Panc1 (cell line): ENCODE data around the gene AHCTF1. TPM values are rescaled to one million over a fixed set of nuclear protein-coding genes. Genes with fewer than 3 reads are reported as not detected.

ENCODE experiments used
- ATAC-seq: fragments of 200-7000 bp; cut with Tn5 transposase; 2 replicates; pipeline ENCODE4 v1.9.1; 2020; ENCODE audit warnings: mild to moderate bottlenecking, moderate library complexity
- BruUV-seq: library from RNA; stranded (reverse); fragments of 400-500 nt; replicated peaks from 2 replicates; lab custom pipeline; 2021; lab: Mats Ljungman, UMichigan
- CTCF ChIA-PET: fragments of 300-600 bp; sonication (Branson Sonifier 250); formaldehyde crosslinking; loops from one replicate; lab custom pipeline; 2022; ENCODE audit warnings: antibody characterized with exemption; lab: Charles Lee
- POLR2A ChIA-PET: fragments of 300-600 bp; sonication (Branson Sonifier 250); formaldehyde crosslinking; loops from one replicate; lab custom pipeline; 2022; ENCODE audit warnings: antibody characterized with exemption; lab: Charles Lee
- DNase-seq: peaks from one replicate; pipeline ENCODE4 v3.0.0-alpha.2; 2010; ENCODE audit warnings: low read depth, low spot score
- H3K27ac ChIP-seq: 2 replicates; pipeline ENCODE4 v1.5.1; 2011; ENCODE audit warnings: mild to moderate bottlenecking, low read length, inconsistent platforms
- H3K27me3 ChIP-seq: fragments of 200-500 bp; sonication (Bioruptor generic); 2 replicates; pipeline ENCODE4 v1.6.0; 2014; ENCODE audit warnings: low read length, inconsistent platforms; ENCODE audit not compliant: control insufficient read depth, insufficient read depth
- H3K36me3 ChIP-seq: fragments of 200-500 bp; sonication (Bioruptor generic); 2 replicates; pipeline ENCODE4 v1.5.1; 2014; ENCODE audit warnings: inconsistent platforms, mild to moderate bottlenecking, low read length, moderate library complexity; ENCODE audit not compliant: control insufficient read depth, insufficient read depth
- H3K4me1 ChIP-seq: 2 replicates; pipeline ENCODE4 v1.5.1; 2011; ENCODE audit warnings: inconsistent platforms, mild to moderate bottlenecking, low read length, moderate library complexity; ENCODE audit not compliant: control insufficient read depth, insufficient read depth
- H3K4me3 ChIP-seq, 2 experiments: 2 replicates each; pipeline ENCODE4 v1.5.1; 2011 to 2012; ENCODE audit warnings: low read depth in 2 of 2, low read length in 2 of 2, mild to moderate bottlenecking in 2 of 2, inconsistent platforms in 1 of 2, moderate library complexity in 1 of 2
- H3K9me3 ChIP-seq: fragments of 200-500 bp; sonication (Bioruptor generic); 2 replicates; pipeline ENCODE4 v1.5.1; 2014; ENCODE audit warnings: low read depth, mild to moderate bottlenecking, inconsistent platforms, low read length, moderate library complexity; ENCODE audit not compliant: control insufficient read depth, insufficient read depth
- POLR2AphosphoS5 ChIP-seq: IDR thresholded peaks from 2 replicates; pipeline ENCODE4 v1.6.1; 2012; ENCODE audit warnings: mild to moderate bottlenecking, low read depth, low read length, moderate library complexity
- SIN3A ChIP-seq: IDR thresholded peaks from 2 replicates; pipeline ENCODE4 v1.6.1; 2012; ENCODE audit warnings: low read depth, mild to moderate bottlenecking, low read length, moderate library complexity, borderline replicate concordance; ENCODE audit not compliant: insufficient read depth
- TCF7L2 ChIP-seq: IDR thresholded peaks from 2 replicates; pipeline ENCODE4 v1.6.1; 2011; ENCODE audit warnings: mild to moderate bottlenecking, low read depth, low read length, inconsistent platforms
- in situ Hi-C: cut with HindIII; loops from 2 replicates; pipeline ENCODE4 v1.10.0; 2016; ENCODE audit warnings: low sequenced_read_pairs, low pct_unique_long_range_greater_than_20kb
- intact Hi-C: fragments of 100-400 bp; cut with micrococcal nuclease; formaldehyde crosslinking; loops from one replicate; pipeline ENCODE4 v1.10.0; 2022; ENCODE audit not compliant: unreplicated experiment
- total RNA-seq: library from RNA; stranded (reverse); gene quantifications from one replicate; pipeline ENCODE4 v1.2.1, GENCODE V29; 2021; ENCODE audit not compliant: unreplicated experiment
- TF ChIP-seq, protein P1 (sequence below): fragments of 450-650 bp; IDR thresholded peaks from 2 replicates; pipeline ENCODE4 v1.5.1; 2017; ENCODE audit warnings: mild to moderate bottlenecking
- TF ChIP-seq, protein P2 (sequence below), 2 experiments: IDR thresholded peaks; 2 replicates each; pipeline ENCODE4 v1.6.1; 2011 to 2012; ENCODE audit warnings: low read depth in 2 of 2, control low read depth in 1 of 2, low read length in 1 of 2, mild to moderate bottlenecking in 1 of 2, moderate library complexity in 1 of 2; ENCODE audit not compliant: insufficient read depth in 1 of 2

Gene AHCTF1
- total RNA-seq, 1 experiment from 2014 or later = 49.9 TPM

DNA sequence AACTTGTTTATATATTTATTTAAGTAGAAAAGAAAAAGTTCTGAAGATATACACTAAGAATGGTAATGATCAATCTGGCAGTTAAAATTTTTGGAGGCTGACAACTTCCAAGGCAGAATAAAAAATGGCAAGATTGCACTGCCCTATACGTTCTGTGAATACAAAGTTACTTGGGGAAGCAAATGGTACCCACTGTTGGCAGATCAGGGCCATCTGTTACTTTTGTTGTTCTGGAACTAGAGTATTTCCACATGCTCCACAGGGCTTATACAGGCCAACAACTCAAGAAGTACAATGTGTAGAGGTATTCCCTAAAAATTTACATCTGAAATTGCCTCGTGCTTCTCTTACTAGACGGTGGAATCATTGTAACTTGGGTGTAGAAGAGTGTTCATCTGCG lies 53.2 kb downstream of the AHCTF1 start:
- TF ChIP-seq, protein P1, sequence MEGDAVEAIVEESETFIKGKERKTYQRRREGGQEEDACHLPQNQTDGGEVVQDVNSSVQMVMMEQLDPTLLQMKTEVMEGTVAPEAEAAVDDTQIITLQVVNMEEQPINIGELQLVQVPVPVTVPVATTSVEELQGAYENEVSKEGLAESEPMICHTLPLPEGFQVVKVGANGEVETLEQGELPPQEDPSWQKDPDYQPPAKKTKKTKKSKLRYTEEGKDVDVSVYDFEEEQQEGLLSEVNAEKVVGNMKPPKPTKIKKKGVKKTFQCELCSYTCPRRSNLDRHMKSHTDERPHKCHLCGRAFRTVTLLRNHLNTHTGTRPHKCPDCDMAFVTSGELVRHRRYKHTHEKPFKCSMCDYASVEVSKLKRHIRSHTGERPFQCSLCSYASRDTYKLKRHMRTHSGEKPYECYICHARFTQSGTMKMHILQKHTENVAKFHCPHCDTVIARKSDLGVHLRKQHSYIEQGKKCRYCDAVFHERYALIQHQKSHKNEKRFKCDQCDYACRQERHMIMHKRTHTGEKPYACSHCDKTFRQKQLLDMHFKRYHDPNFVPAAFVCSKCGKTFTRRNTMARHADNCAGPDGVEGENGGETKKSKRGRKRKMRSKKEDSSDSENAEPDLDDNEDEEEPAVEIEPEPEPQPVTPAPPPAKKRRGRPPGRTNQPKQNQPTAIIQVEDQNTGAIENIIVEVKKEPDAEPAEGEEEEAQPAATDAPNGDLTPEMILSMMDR = no peak
- TF ChIP-seq POLR2AphosphoS5 (no peak), TCF7L2 (no peak), SIN3A (no peak)
- TF ChIP-seq, protein P2, sequence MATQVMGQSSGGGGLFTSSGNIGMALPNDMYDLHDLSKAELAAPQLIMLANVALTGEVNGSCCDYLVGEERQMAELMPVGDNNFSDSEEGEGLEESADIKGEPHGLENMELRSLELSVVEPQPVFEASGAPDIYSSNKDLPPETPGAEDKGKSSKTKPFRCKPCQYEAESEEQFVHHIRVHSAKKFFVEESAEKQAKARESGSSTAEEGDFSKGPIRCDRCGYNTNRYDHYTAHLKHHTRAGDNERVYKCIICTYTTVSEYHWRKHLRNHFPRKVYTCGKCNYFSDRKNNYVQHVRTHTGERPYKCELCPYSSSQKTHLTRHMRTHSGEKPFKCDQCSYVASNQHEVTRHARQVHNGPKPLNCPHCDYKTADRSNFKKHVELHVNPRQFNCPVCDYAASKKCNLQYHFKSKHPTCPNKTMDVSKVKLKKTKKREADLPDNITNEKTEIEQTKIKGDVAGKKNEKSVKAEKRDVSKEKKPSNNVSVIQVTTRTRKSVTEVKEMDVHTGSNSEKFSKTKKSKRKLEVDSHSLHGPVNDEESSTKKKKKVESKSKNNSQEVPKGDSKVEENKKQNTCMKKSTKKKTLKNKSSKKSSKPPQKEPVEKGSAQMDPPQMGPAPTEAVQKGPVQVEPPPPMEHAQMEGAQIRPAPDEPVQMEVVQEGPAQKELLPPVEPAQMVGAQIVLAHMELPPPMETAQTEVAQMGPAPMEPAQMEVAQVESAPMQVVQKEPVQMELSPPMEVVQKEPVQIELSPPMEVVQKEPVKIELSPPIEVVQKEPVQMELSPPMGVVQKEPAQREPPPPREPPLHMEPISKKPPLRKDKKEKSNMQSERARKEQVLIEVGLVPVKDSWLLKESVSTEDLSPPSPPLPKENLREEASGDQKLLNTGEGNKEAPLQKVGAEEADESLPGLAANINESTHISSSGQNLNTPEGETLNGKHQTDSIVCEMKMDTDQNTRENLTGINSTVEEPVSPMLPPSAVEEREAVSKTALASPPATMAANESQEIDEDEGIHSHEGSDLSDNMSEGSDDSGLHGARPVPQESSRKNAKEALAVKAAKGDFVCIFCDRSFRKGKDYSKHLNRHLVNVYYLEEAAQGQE (IDR thresholded peaks at IDR 0.05; ENCODE audit: insufficient read depth in 1 of 2, low read depth in 2 of 2, low read length in 1 of 2) = no peak
- CTCF ChIA-PET = no interaction called here
- in situ Hi-C loops = no loop called here

GRCh38 chr1:246876431-246876830 lies 55.3 kb downstream of the AHCTF1 start:
- no peaks in the 10 kb centered on the region for H3K4me1 ChIP-seq
- no TSS peak for BruUV-seq
- no peaks in the 10 kb centered on the region for H3K9me3 ChIP-seq
- intact Hi-C loops = no loop called here
- H3K27me3 ChIP-seq = no peaks in the 10 kb centered on the region
- CTCF ChIA-PET = no interaction called here
- no peak for ATAC-seq
- POLR2A ChIA-PET = no interaction called here
- in situ Hi-C loops = no loop called here
- DNase-seq = no peak
- H3K27ac ChIP-seq = no peak overlapping the region
- no peak for TF ChIP-seq TCF7L2
- TF ChIP-seq POLR2AphosphoS5 = no peak
- TF ChIP-seq, protein P2 (IDR thresholded peaks at IDR 0.05; ENCODE audit: insufficient read depth in 1 of 2, low read depth in 2 of 2, low read length in 1 of 2) = no peak
- no peak for TF ChIP-seq SIN3A
- TF ChIP-seq, protein P1 = no peak
- H3K4me3 ChIP-seq = no peak overlapping the region
- peaks cover 29% of the 10 kb centered on the region for H3K36me3 ChIP-seq

More for the DNA sequence above, 53.2 kb downstream of the AHCTF1 start:
- no peaks in the 10 kb centered on the region for H3K4me1 ChIP-seq
- peaks cover 25% of the 10 kb centered on the region for H3K36me3 ChIP-seq
- H3K27me3 ChIP-seq = no peaks in the 10 kb centered on the region
- no peak overlapping the region for H3K4me3 ChIP-seq
- POLR2A ChIA-PET = no interaction called here
- no peak for DNase-seq
- no peaks in the 10 kb centered on the region for H3K9me3 ChIP-seq
- BruUV-seq = no TSS peak
- no peak for ATAC-seq
- H3K27ac ChIP-seq = no peak overlapping the region
- intact Hi-C loops = no loop called here
